Measurements from ENCODE around the gene BTLA. TPM values are rescaled to one million over a fixed set of nuclear protein-coding genes. Genes with fewer than 3 reads are reported as not detected.
A peak's percentile ranks its signal among the peaks of the same experiment; 100 is the strongest.
"Not testable (repeated sequence)": the region's sequence is repeated elsewhere in the genome, so short reads cannot be mapped to it uniquely, and the experiment has no call there.

Gene BTLA
- total RNA-seq, 1 donor from 2014 or later, result not detected

GRCh38 chr3:112446343-112446742 is 52.9 kb downstream of the BTLA start:
- no peak for DNase-seq (ENCODE audit: low read depth in 2 of 2)

DNA sequence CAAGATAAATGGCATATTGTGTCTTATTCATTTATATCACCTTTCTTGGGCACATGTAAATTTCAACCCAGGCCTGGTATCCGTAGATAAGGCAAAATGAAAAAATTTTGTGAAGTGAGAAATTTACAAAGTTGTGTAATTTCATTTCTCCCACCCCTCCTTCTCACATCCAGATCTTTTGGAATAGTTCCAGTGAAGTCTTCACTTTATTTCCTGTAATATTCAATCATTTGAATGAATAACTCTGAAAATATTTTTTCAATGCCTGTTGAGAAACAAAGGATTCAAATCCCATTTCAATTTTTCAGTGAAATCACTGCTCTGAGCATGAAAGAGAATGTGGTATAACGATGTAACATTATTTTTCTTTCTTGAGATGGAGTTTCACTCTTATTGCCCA is 53.4 kb downstream of the BTLA start:
- DNase-seq (ENCODE audit: low read depth in 2 of 2), result no peak

DNA sequence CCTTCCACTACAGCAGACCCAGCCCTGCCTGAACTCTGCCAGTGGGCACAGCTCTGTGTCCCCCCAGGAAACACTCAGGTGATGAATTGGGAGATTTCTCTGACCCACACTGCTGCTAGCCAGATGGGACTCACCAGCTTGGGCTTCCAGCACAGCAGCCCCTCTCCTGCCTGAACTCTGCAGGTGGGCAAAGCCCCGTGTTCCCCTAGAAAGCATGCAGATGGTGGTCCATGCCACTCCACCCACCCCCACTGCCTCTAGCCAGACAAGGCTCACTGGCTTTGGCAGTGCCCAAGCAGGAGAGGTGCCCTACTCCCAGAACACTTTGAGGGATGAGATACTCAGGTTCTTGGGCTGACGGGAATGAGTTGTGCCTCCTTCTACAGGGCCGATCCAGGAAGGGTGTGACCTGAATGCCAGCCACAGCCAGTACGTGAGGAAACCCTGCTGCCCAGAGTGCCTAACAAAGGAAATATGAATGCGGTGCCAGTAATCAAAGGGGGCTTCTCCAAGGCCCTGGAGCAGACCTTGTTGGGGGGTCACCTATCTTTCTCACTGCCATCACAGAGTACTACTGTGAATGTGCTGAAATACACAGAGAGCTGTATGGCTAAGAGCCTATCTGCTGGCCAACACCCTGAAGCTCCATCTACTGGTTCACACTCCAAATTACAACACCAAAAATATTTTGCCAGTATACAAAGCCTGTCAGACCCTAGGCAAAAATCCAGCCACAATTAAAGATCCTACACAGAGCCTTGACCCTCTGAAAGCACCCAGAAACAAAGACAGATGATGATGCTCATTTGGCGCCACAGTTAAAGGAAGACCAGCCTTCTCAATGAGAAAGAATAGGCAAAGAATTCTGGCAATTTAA is 61.9 kb downstream of the BTLA start:
- DNase-seq (ENCODE audit: low read depth in 2 of 2), result peak; percentile 23 to 49

DNA sequence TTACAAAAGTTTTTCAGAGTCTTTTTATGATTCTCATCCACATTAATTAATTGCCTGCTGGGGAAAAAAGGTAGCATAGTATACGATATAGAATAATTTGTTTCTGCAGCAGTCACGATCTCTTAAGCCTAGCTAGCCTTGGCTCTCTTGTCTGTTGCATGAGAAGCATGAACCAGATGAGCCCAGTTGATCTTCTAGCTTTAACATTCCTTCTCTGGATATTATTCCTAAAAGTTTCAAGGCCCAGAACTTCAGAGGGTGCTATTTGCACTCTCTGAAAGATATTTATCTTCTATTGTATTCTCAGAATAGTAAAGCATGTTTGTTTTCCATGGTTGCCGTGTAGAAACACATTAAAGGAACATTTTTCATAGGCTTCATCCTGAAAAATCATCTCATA is 69.3 kb downstream of the BTLA start:
- DNase-seq (ENCODE audit: low read depth in 2 of 2), result no peak

- no peak for DNase-seq (ENCODE audit: low read depth in 2 of 2)
Measured at GRCh38 chr3:112427123-112427522, 72.1 kb downstream of the BTLA start.

- no peak for DNase-seq (ENCODE audit: low read depth in 2 of 2)
Measured at GRCh38 chr3:112425858-112426750, 73.2 kb downstream of the BTLA start.

DNA sequence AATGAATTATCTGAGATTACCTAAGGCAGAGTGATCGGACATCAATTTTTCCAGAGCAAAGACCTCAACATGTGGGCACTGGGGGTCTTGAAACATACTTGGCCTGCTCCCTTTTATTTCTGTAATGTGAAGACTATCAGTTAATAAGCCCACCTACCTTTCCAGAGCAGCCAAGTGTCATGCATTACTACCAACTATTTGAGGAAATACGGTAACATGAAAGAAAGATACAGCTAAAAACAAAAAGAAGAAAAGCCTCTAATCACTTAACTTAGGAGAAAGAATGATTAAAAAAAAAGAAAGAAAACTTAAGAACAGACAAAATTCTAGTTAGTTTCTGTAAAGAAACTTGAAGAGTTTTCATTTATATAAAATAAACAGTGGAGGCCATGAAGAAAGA is 73.9 kb downstream of the BTLA start:
- DNase-seq (ENCODE audit: low read depth in 2 of 2), result no peak

GRCh38 chr3:112424394-112424793 is 74.9 kb downstream of the BTLA start:
- no peak for DNase-seq (ENCODE audit: low read depth in 2 of 2)

- DNase-seq (ENCODE audit: low read depth in 2 of 2), result not testable (repeated sequence)
Measured at GRCh38 chr3:112422921-112423320, 76.4 kb downstream of the BTLA start.

- DNase-seq (ENCODE audit: low read depth in 2 of 2), result not testable (repeated sequence)
Measured at GRCh38 chr3:112418526-112418925, 80.7 kb downstream of the BTLA start.

DNA sequence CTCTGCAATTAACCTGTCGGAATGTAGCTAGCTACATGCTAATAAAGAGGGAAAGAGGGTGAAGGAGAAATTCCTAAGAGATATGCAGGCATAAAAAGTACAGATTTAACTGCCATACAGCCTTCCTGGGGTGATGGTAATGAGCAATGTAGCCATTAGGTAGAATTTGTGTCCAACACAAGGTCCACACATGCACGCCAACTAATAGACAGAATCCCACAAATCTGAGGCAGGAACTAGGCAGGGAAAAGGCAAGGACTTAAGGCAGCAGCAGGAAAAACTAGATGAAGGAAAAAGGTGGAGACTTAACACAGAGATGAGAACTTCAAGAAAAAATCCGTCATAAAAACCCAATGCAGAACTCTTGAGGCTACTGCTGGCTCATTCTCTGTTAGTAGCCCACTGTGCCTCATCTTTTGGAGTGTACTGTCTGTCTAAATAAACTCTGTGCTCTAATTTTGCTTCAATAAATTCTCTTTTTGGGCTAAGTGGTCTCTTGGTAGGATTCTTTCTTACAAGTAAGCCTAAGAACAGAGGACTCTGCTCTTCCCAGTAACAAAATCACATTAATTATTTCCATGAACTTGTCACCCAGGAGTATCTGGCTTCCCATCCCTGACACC is 81.5 kb downstream of the BTLA start:
- no peak for DNase-seq (ENCODE audit: low read depth in 2 of 2)

DNA sequence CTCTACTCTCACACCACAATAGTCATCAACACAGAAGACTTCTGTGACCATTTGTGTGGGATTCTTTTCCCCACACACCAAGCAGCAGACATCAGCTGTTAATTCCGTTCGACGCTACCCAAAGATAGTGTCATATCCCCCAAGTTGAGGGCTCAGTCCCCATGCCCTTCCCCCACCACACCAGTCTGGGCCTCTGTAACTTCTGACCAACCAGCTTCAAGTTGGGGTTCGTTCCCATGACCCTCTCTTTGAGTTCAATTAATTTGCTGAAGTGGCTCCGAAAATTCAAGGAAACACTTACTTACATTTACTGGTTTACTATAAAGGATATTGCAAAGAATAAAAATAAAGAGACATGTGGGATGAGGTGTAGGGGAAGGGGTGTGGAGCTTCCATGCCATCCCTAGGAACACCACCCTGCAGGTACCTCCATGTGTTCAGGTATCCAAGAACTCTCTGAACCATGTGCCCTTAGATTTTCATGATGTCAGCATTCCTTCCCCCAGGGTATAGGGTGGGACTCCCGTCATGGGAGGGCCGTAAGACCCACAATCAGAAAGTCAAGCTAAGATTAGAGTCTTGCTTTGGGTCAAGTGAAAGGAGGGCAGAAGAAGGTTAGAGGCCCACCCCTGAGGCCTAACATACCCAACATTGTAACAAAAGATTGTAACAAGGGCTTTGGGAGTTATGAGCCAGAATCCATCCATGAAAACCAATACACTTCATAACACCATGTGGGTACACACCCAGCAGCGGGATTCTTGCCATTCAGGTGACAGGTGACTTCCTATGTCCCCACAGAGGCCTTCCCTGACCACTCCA is 82.7 kb downstream of the BTLA start:
- DNase-seq (ENCODE audit: low read depth in 2 of 2), result no peak

GRCh38 chr3:112415390-112415789 is 83.9 kb downstream of the BTLA start:
- DNase-seq (ENCODE audit: low read depth in 2 of 2), result no peak

Other genes with a start within 250 kb of the BTLA start
- under 0.01 and 0.13 TPM in 2 replicates for gene SLC9C1, start 205.3 kb downstream of the BTLA start, total RNA-seq
- 3.2 and 11.8 TPM in 2 replicates for gene CD200, start 166.3 kb downstream of the BTLA start, total RNA-seq
- gene ATG3, start 62.5 kb upstream of the BTLA start, total RNA-seq, result 53.5 and 62.0 TPM in 2 replicates
- gene SLC35A5, start 62.6 kb upstream of the BTLA start, total RNA-seq, result 25.7 and 33.5 TPM in 2 replicates
- 9.7 and 13.0 TPM in 2 replicates for gene CCDC80, start 141.7 kb upstream of the BTLA start, total RNA-seq

All from dermis microvascular lymphatic vessel endothelial cell (primary cell).